NCI-H446 treated with DMSO at 0.1 percent for 48 hours (cell line): ENCODE measurements around the gene PLLP.

Experiments used
- DNase-seq: peaks from one replicate; lab custom pipeline; 2025; lab: John Stamatoyannopoulos, UW

PLLP gene

GRCh38 chr16:57225978-57226377 lies 58.5 kb downstream of the PLLP start:
- no peak for DNase-seq

GRCh38 chr16:57224651-57225335 lies 59.7 kb downstream of the PLLP start:
- no peak for DNase-seq

GRCh38 chr16:57223057-57223456 lies 61.4 kb downstream of the PLLP start:
- no peak for DNase-seq

- DNase-seq, result no peak
Measured at GRCh38 chr16:57216968-57217367, 67.5 kb downstream of the PLLP start.

- DNase-seq, result no peak
Measured at GRCh38 chr16:57213462-57213861, 71.0 kb downstream of the PLLP start.

- no peak for DNase-seq
Measured at GRCh38 chr16:57209780-57210179, 74.7 kb downstream of the PLLP start.

GRCh38 chr16:57208926-57209325 lies 75.5 kb downstream of the PLLP start:
- DNase-seq, result no peak
